ENCODE results near the gene CACNA2D1.

Gene CACNA2D1

GRCh38 chr7:82129091-82129490 lies 314.5 kb downstream of the CACNA2D1 start:
- no peak for DNase-seq (ENCODE audit: low read depth in 2 of 2)
- no peak overlapping the region for H3K4me3 ChIP-seq (replicated peaks in 1 of 2; ENCODE audit: low read depth in 2 of 2, low read length in 2 of 2)
- no peak for TF ChIP-seq CTCF (IDR thresholded peaks at IDR 0.05; ENCODE audit: low read depth, low read length)

GRCh38 chr7:82128546-82128945 lies 315.0 kb downstream of the CACNA2D1 start:
- H3K4me3 ChIP-seq (replicated peaks in 1 of 2; ENCODE audit: low read depth in 2 of 2, low read length in 2 of 2): no peak overlapping the region
- TF ChIP-seq CTCF (IDR thresholded peaks at IDR 0.05; ENCODE audit: low read depth, low read length): no peak
- DNase-seq (ENCODE audit: low read depth in 2 of 2): no peak

- no peak for DNase-seq (ENCODE audit: low read depth in 2 of 2)
- no peak for TF ChIP-seq CTCF (IDR thresholded peaks at IDR 0.05; ENCODE audit: low read depth, low read length)
- H3K4me3 ChIP-seq (replicated peaks in 1 of 2; ENCODE audit: low read depth in 2 of 2, low read length in 2 of 2): no peak overlapping the region
Observed at GRCh38 chr7:82126576-82126975, 317.0 kb downstream of the CACNA2D1 start.

- H3K4me3 ChIP-seq (replicated peaks in 1 of 2; ENCODE audit: low read depth in 2 of 2, low read length in 2 of 2): no peak overlapping the region
- no peak for TF ChIP-seq CTCF (IDR thresholded peaks at IDR 0.05; ENCODE audit: low read depth, low read length)
- DNase-seq (ENCODE audit: low read depth in 2 of 2): no peak
Observed at GRCh38 chr7:82124445-82124844, 319.1 kb downstream of the CACNA2D1 start.

- TF ChIP-seq CTCF (IDR thresholded peaks at IDR 0.05; ENCODE audit: low read depth, low read length): no peak
- H3K4me3 ChIP-seq (replicated peaks in 1 of 2; ENCODE audit: low read depth in 2 of 2, low read length in 2 of 2): no peak overlapping the region
- no peak for DNase-seq (ENCODE audit: low read depth in 2 of 2)
Observed at GRCh38 chr7:82122275-82122674, 321.3 kb downstream of the CACNA2D1 start.

- no peak overlapping the region for H3K4me3 ChIP-seq (replicated peaks in 1 of 2; ENCODE audit: low read depth in 2 of 2, low read length in 2 of 2)
- no peak for DNase-seq (ENCODE audit: low read depth in 2 of 2)
- no peak for TF ChIP-seq CTCF (IDR thresholded peaks at IDR 0.05; ENCODE audit: low read depth, low read length)
Observed at GRCh38 chr7:82114237-82114636, 329.3 kb downstream of the CACNA2D1 start.

GRCh38 chr7:82110146-82110840 lies 333.3 kb downstream of the CACNA2D1 start:
- H3K4me3 ChIP-seq (replicated peaks in 1 of 2; ENCODE audit: low read depth in 2 of 2, low read length in 2 of 2): no peak overlapping the region
- TF ChIP-seq CTCF (IDR thresholded peaks at IDR 0.05; ENCODE audit: low read depth, low read length): no peak
- no peak for DNase-seq (ENCODE audit: low read depth in 2 of 2)
